LNCaP clone FGC (cell line): Measurements from ENCODE around the gene HIVEP2.

ENCODE experiments used
- DNase-seq: peaks from one replicate; pipeline ENCODE4 v3.0.0-alpha.2; 2011; ENCODE audit warnings: low read depth
- H3K4me3 ChIP-seq: 2 replicates; pipeline ENCODE4 v1.5.1; 2011; ENCODE audit warnings: mild to moderate bottlenecking, low read depth, low read length, control low read depth
- TF ChIP-seq, protein P1 (sequence below): IDR thresholded peaks from 2 replicates; pipeline ENCODE4 v1.5.1; 2012; ENCODE audit warnings: mild to moderate bottlenecking; ENCODE audit not compliant: control insufficient read depth, insufficient read depth; ENCODE audit errors: extremely low read depth

HIVEP2 gene

DNA sequence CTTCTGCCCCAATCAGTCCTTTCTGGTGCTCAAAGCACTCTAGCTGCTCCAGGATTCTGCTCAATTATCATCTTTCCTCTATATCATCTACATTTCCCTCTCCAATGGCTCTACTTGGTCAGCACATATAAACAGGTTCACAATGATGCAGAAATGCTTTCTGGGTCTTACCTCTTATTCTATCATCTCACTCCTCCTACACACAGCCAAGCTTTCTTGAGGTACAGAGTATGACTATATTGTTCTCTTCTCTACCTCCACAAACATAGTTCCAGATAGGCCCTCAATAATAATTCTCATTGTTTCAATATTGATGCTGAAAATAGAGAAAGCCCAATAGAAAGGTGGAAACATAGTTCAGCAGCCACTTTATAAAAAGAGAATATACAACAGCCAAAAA is 48.2 kb downstream of the HIVEP2 start:
- TF ChIP-seq, protein P1, sequence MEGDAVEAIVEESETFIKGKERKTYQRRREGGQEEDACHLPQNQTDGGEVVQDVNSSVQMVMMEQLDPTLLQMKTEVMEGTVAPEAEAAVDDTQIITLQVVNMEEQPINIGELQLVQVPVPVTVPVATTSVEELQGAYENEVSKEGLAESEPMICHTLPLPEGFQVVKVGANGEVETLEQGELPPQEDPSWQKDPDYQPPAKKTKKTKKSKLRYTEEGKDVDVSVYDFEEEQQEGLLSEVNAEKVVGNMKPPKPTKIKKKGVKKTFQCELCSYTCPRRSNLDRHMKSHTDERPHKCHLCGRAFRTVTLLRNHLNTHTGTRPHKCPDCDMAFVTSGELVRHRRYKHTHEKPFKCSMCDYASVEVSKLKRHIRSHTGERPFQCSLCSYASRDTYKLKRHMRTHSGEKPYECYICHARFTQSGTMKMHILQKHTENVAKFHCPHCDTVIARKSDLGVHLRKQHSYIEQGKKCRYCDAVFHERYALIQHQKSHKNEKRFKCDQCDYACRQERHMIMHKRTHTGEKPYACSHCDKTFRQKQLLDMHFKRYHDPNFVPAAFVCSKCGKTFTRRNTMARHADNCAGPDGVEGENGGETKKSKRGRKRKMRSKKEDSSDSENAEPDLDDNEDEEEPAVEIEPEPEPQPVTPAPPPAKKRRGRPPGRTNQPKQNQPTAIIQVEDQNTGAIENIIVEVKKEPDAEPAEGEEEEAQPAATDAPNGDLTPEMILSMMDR = no peak
- H3K4me3 ChIP-seq = no peak overlapping the region
- DNase-seq = no peak

DNA sequence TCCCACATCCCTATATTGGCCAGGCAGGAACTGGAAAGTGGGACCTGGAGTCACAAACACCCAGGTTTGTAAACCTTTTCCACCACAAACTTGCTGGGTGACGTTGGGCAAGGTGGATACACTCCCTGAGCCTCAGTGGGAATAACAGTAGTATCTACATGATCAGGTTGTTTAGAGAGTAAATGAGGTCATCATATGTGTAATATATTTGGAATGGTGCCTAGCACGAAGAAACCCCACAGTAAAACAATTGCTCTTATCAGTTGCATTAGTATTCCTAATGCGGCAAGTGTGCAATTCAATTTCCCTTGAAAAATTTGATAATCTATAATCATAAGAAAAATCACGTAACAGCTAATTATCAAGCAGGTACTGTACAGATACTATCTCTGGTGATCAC is 51.9 kb downstream of the HIVEP2 start:
- TF ChIP-seq, protein P1 = no peak
- H3K4me3 ChIP-seq = no peak overlapping the region
- DNase-seq = peak; percentile 7

DNA sequence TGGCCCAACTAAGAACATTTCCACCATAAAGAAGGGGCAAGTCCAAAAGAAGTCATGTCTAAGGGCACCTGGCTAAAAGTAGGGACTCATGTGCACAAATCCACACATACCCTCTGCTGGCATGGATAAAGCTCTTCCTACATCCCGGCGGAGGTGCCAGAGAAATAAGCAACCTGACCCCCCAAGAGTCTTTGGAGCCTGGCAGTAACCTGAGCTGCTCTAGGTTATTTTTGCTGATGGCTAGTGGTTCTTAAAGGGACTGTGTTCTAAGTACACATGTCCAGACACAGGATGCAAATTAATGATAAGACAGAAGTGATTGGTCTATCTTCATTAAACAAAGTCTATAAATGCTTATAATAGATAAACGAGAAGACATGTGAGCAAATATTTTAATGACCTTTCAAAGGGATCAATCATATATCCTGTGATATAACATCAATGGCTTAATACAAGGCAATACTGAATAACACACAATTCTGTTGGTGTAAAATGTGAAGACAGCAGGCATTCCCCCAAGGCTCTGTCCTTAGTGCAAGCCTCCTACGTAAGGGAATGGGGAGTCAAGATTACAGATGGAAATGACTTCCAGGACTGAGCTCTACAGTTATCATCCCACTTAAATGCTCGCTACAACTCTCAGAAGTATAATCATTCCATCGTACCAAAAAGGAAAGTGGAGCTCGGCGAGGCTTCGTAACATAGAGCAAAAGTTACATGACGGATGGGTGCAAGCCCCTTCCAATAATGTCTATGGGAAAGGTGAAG is 52.5 kb downstream of the HIVEP2 start:
- no peak for DNase-seq
- TF ChIP-seq, protein P1 = no peak
- H3K4me3 ChIP-seq = no peak overlapping the region

DNA sequence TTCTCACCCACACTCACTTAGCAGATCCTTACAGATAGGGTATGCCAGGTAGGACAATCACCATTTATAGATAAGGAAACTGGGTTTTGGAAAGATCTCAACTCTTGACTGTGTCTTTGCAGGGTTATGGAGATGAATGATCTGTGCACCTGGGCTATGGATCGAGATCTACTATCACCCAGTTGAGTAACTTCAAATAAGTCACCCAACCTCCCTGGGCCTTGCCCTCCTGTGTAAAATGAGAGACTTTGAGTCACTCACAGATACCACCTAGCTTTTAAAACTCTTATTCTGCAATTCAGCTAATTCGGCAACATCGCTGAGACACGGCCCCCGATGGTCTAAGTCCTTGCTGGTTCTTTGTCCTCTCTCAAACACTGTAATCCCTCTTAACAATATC is 53.5 kb downstream of the HIVEP2 start:
- TF ChIP-seq, protein P1 = no peak
- no peak overlapping the region for H3K4me3 ChIP-seq
- DNase-seq = no peak

DNA sequence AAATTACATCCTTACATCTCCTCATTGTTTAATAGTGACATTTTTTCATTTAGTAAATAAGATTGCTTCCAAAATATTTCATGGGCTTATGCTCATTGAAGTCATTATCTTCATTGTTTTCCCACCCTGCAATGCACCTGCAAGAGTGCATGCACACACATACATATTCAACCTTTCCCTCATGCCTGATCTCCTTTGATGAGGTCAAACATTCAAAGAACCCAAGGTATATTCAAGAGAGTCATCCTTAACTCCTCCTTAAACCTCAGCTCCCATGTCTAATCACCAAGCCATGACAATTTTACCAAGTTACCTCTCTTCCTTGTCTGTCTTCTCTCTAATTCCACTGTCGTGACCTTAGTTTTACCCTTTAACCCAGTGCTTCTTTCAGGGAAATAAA is 56.5 kb downstream of the HIVEP2 start:
- TF ChIP-seq, protein P1 = no peak
- no peak overlapping the region for H3K4me3 ChIP-seq
- DNase-seq = no peak

DNA sequence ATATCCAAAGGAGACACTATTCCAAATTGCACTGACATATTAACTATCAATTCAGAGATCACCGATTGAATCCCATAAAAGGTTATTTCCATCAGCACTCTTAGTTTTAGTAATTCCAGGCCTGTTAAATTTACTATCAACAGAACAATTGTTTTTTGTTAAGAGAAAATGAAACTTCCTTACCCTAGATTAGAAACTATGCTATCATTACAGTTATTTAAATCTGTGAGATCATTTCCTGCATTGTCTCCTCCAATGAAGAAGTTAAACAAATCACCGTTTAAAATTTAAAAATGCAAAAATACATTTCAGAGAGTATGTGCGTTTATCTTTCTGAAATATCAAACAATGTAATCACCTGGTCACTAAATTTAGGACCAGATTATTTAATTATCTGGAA is 57.5 kb downstream of the HIVEP2 start:
- TF ChIP-seq, protein P1 = no peak
- DNase-seq = no peak
- no peak overlapping the region for H3K4me3 ChIP-seq
